GM23338 (cell line): ENCODE results near the gene MAPK1. TPM values are rescaled to one million over a fixed set of nuclear protein-coding genes. Genes with fewer than 3 reads are reported as not detected.

Experiments used
- ATAC-seq: fragments of 200-7000 bp; cut with Tn5 transposase; 3 replicates; pipeline ENCODE4 v1.9.1; 2020
- DNase-seq: peaks from one replicate; pipeline ENCODE4 v3.0.0-alpha.2; 2015; ENCODE audit warnings: low spot score
- H2AFZ ChIP-seq: fragments of 200-600 bp; sonication (generic); 2 replicates; pipeline ENCODE4 v1.8.0; 2016; ENCODE audit warnings: antibody characterized with exemption, mild to moderate bottlenecking, moderate library complexity
- H3F3A ChIP-seq: fragments of 200-600 bp; sonication (generic); replicated peaks from 2 replicates; pipeline ENCODE4 v1.8.0; 2017; ENCODE audit warnings: antibody characterized with exemption, mixed run types, low read depth
- H3K27ac ChIP-seq: fragments of 200-600 bp; sonication (generic); 2 replicates; pipeline ENCODE4 v1.6.1; 2016; ENCODE audit warnings: low read depth
- H3K27me3 ChIP-seq: fragments of 200-600 bp; sonication (generic); 2 replicates; pipeline ENCODE4 v1.8.0; 2016; ENCODE audit warnings: mild to moderate bottlenecking, mixed run types, moderate library complexity; ENCODE audit not compliant: insufficient read depth
- H3K36me3 ChIP-seq: fragments of 200-600 bp; sonication (generic); 2 replicates; pipeline ENCODE4 v1.8.0; 2016; ENCODE audit warnings: mild to moderate bottlenecking; ENCODE audit not compliant: insufficient read depth
- H3K4me1 ChIP-seq: fragments of 200-600 bp; sonication (generic); 2 replicates; pipeline ENCODE4 v1.8.0; 2016; ENCODE audit warnings: mild to moderate bottlenecking, moderate library complexity; ENCODE audit not compliant: insufficient read depth
- H3K4me2 ChIP-seq: fragments of 200-600 bp; sonication (generic); 2 replicates; pipeline ENCODE4 v1.7.1; 2017; ENCODE audit warnings: mixed run types
- H3K4me3 ChIP-seq: fragments of 200-600 bp; sonication (generic); 2 replicates; pipeline ENCODE4 v1.6.1; 2016; ENCODE audit warnings: mixed run types
- H3K79me2 ChIP-seq: fragments of 200-600 bp; sonication (generic); replicated peaks from 2 replicates; pipeline ENCODE4 v1.8.0; 2017; ENCODE audit warnings: mild to moderate bottlenecking; ENCODE audit not compliant: insufficient read depth
- H3K9me2 ChIP-seq: fragments of 200-600 bp; sonication (generic); 2 replicates; pipeline ENCODE4 v1.8.0; 2017; ENCODE audit not compliant: insufficient read depth
- H4K20me1 ChIP-seq: fragments of 200-600 bp; sonication (generic); replicated peaks from 2 replicates; pipeline ENCODE4 v1.8.0; 2017; ENCODE audit warnings: mild to moderate bottlenecking; ENCODE audit not compliant: insufficient read depth
- H3K27ac Mint-ChIP-seq: 2 replicates; pipeline ENCODE4 v1.8.0; 2020; ENCODE audit warnings: inconsistent platforms, mild to moderate bottlenecking, moderate library complexity, mixed read lengths
- H3K27me3 Mint-ChIP-seq: 3 replicates; pipeline ENCODE4 v1.8.0; 2022; ENCODE audit warnings: low read depth, mild to moderate bottlenecking, moderate library complexity, mixed read lengths, inconsistent platforms; ENCODE audit not compliant: insufficient read depth, poor library complexity
- H3K36me3 Mint-ChIP-seq: 3 replicates; pipeline ENCODE4 v1.8.0; 2021; ENCODE audit warnings: low read depth, mild to moderate bottlenecking, inconsistent platforms, moderate library complexity, mixed read lengths
- H3K4me1 Mint-ChIP-seq: 3 replicates; pipeline ENCODE4 v1.8.0; 2020; ENCODE audit warnings: mild to moderate bottlenecking, inconsistent platforms, mixed read lengths
- H3K4me3 Mint-ChIP-seq: 3 replicates; pipeline ENCODE4 v1.8.0; 2021; ENCODE audit warnings: moderate library complexity, mild to moderate bottlenecking, inconsistent platforms, mixed read lengths
- H3K9me3 Mint-ChIP-seq: 3 replicates; pipeline ENCODE4 v1.8.0; 2020; ENCODE audit warnings: moderate library complexity, mild to moderate bottlenecking, inconsistent platforms, mixed read lengths
- CREB1 ChIP-seq: fragments of 250-450 bp; sonication (Bioruptor Pico); IDR thresholded peaks from 2 replicates; pipeline ENCODE4 v1.5.0; 2020; ENCODE audit warnings: low read depth, mild to moderate bottlenecking, moderate library complexity
- EZH2phosphoT487 ChIP-seq: fragments of 200-600 bp; sonication (generic); IDR thresholded peaks from one replicate; pipeline ENCODE4 v1.8.1; 2018; ENCODE audit warnings: antibody characterized with exemption; ENCODE audit not compliant: unreplicated experiment
- JUNB ChIP-seq: IDR thresholded peaks from one replicate; pipeline ENCODE4 v1.6.1; 2016; ENCODE audit warnings: antibody characterized with exemption; ENCODE audit not compliant: unreplicated experiment
- NANOG ChIP-seq: IDR thresholded peaks from 2 replicates; pipeline ENCODE4 v1.6.1; 2016; ENCODE audit warnings: antibody characterized with exemption, borderline replicate concordance
- POLR2AphosphoS5 ChIP-seq: IDR thresholded peaks from 2 replicates; pipeline ENCODE4 v1.6.1; 2016; ENCODE audit warnings: antibody characterized with exemption, low read depth
- STAT1 ChIP-seq: IDR thresholded peaks from one replicate; pipeline ENCODE4 v1.6.1; 2016; ENCODE audit warnings: antibody characterized with exemption; ENCODE audit not compliant: unreplicated experiment
- polyA plus RNA-seq: library from polyadenylated mRNA; unstranded; fragments of >200 nt; fragmentation: Nextera tagmentation; extraction: Ambion mirVana; gene quantifications from 2 replicates; pipeline ENCODE4 v1.2.1, GENCODE V29; 2016
- total RNA-seq: library from RNA; depleted of rRNA; stranded (reverse); fragments of >200 nt; shearing (Covaris generic); gene quantifications from 2 replicates; pipeline ENCODE4 v1.2.3, GENCODE V29; 2014
- TF ChIP-seq, protein P1 (sequence below): fragments of 250-450 bp; sonication (Bioruptor Pico); IDR thresholded peaks from 2 replicates; pipeline ENCODE4 v1.5.0; 2020; ENCODE audit warnings: mild to moderate bottlenecking, moderate library complexity
- TF ChIP-seq, protein P2 (sequence below), 2 experiments: fragments of 200-600 bp in 1 of 2; sonication (generic) in 1 of 2; conservative IDR thresholded peaks; 2 replicates each; pipeline versions ENCODE4 v1.5.1 to v1.6.1; 2016 to 2017; ENCODE audit warnings: antibody characterized with exemption in 2 of 2, low read depth in 2 of 2, mild to moderate bottlenecking in 2 of 2, moderate library complexity in 1 of 2
- TF ChIP-seq, protein P3 (sequence below): IDR thresholded peaks from one replicate; pipeline ENCODE4 v1.6.1; 2018; ENCODE audit warnings: antibody characterized with exemption; ENCODE audit not compliant: unreplicated experiment

The MAPK1 gene
- total and polyA plus RNA-seq, 2 experiments from 2014 or later = 17.4 to 77.5 TPM

DNA sequence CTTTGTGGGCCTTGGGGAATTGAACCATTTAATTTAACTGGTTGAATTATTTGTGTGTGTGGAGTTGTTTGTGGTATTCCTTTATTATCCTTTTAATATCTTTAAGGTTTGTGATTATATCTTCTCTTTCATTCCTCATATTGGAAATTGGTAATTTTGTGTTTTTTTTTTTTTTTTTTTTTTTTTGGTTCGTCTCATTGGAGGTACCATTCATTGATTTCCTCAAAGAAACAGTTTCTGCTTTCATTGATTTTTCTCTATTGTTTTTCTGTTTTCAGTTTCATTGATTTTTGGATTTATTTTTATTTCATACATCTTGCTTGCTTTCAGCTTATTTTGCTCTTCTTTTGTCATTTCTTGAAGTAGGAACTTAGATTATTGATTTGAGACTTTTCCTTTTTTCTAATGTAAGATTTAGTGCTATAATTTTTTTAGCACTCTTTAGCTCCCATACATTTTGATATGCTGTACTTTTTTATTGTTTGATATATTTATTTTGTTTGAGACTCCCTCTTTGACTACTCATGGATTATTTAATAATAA, 31.0 kb upstream of the MAPK1 start (continued):
- TF ChIP-seq, protein P1, sequence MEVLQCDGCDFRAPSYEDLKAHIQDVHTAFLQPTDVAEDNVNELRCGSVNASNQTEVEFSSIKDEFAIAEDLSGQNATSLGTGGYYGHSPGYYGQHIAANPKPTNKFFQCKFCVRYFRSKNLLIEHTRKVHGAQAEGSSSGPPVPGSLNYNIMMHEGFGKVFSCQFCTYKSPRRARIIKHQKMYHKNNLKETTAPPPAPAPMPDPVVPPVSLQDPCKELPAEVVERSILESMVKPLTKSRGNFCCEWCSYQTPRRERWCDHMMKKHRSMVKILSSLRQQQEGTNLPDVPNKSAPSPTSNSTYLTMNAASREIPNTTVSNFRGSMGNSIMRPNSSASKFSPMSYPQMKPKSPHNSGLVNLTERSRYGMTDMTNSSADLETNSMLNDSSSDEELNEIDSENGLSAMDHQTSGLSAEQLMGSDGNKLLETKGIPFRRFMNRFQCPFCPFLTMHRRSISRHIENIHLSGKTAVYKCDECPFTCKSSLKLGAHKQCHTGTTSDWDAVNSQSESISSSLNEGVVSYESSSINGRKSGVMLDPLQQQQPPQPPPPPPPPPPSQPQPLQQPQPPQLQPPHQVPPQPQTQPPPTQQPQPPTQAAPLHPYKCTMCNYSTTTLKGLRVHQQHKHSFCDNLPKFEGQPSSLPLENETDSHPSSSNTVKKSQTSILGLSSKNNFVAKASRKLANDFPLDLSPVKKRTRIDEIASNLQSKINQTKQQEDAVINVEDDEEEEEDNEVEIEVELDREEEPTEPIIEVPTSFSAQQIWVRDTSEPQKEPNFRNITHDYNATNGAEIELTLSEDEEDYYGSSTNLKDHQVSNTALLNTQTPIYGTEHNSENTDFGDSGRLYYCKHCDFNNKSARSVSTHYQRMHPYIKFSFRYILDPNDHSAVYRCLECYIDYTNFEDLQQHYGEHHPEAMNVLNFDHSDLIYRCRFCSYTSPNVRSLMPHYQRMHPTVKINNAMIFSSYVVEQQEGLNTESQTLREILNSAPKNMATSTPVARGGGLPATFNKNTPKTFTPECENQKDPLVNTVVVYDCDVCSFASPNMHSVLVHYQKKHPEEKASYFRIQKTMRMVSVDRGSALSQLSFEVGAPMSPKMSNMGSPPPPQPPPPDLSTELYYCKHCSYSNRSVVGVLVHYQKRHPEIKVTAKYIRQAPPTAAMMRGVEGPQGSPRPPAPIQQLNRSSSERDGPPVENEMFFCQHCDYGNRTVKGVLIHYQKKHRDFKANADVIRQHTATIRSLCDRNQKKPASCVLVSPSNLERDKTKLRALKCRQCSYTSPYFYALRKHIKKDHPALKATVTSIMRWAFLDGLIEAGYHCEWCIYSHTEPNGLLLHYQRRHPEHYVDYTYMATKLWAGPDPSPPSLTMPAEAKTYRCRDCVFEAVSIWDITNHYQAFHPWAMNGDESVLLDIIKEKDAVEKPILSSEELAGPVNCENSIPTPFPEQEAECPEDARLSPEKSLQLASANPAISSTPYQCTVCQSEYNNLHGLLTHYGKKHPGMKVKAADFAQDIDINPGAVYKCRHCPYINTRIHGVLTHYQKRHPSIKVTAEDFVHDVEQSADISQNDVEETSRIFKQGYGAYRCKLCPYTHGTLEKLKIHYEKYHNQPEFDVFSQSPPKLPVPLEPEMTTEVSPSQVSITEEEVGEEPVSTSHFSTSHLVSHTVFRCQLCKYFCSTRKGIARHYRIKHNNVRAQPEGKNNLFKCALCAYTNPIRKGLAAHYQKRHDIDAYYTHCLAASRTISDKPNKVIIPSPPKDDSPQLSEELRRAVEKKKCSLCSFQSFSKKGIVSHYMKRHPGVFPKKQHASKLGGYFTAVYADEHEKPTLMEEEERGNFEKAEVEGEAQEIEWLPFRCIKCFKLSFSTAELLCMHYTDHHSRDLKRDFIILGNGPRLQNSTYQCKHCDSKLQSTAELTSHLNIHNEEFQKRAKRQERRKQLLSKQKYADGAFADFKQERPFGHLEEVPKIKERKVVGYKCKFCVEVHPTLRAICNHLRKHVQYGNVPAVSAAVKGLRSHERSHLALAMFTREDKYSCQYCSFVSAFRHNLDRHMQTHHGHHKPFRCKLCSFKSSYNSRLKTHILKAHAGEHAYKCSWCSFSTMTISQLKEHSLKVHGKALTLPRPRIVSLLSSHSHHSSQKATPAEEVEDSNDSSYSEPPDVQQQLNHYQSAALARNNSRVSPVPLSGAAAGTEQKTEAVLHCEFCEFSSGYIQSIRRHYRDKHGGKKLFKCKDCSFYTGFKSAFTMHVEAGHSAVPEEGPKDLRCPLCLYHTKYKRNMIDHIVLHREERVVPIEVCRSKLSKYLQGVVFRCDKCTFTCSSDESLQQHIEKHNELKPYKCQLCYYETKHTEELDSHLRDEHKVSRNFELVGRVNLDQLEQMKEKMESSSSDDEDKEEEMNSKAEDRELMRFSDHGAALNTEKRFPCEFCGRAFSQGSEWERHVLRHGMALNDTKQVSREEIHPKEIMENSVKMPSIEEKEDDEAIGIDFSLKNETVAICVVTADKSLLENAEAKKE (CRISPR knock-in tag) = no peak
- no peak for TF ChIP-seq JUNB
- TF ChIP-seq EZH2phosphoT487 = no peak
- TF ChIP-seq, protein P2, sequence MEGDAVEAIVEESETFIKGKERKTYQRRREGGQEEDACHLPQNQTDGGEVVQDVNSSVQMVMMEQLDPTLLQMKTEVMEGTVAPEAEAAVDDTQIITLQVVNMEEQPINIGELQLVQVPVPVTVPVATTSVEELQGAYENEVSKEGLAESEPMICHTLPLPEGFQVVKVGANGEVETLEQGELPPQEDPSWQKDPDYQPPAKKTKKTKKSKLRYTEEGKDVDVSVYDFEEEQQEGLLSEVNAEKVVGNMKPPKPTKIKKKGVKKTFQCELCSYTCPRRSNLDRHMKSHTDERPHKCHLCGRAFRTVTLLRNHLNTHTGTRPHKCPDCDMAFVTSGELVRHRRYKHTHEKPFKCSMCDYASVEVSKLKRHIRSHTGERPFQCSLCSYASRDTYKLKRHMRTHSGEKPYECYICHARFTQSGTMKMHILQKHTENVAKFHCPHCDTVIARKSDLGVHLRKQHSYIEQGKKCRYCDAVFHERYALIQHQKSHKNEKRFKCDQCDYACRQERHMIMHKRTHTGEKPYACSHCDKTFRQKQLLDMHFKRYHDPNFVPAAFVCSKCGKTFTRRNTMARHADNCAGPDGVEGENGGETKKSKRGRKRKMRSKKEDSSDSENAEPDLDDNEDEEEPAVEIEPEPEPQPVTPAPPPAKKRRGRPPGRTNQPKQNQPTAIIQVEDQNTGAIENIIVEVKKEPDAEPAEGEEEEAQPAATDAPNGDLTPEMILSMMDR (conservative IDR thresholded peaks at IDR 0.05; ENCODE audit: low read depth in 2 of 2) = no peak
- no peak for TF ChIP-seq CREB1

DNA sequence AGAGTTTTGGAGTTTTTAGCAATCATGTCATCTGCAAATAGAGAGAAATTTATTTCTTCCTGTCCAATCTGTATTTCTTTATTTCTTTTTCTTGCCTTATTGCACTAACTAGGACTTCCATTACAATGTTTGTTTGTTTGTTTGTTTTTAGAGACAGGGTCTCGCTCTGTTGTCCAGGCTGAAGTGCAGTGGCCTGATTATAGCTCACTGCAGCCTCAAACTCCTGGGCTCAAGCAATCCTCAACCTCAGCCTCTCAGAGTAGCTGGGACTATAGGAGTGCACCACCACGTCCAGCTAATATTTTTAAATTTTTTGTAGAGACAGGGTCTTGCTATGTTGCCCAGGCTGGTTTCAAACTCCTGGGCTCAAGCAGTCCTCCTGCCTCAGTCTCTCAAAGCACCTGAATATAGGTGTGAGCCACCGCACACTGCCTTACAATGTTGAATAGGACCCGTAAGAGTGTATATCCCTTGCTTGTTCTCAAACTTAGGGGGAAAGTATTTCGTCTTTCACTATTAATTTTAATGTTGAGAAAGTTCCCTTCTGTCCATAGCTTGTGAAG, 29.6 kb upstream of the MAPK1 start:
- no peaks in the 10 kb centered on the region for H3K79me2 ChIP-seq
- Mint-ChIP-seq H3K27ac (no peak overlapping the region), H3K4me3 (no peak overlapping the region), H3K36me3 (no peaks in the 10 kb centered on the region), H3K27me3 (peaks cover 2% of the 10 kb centered on the region), H3K4me1 (no peaks in the 10 kb centered on the region), H3K9me3 (no peaks in the 10 kb centered on the region)
- H3F3A ChIP-seq = no peaks in the 10 kb centered on the region
- no peak overlapping the region for H2AFZ ChIP-seq
- H3K36me3 ChIP-seq = no peaks in the 10 kb centered on the region
- H3K27ac ChIP-seq = no peak overlapping the region
- no peak overlapping the region for H3K4me3 ChIP-seq
- no peaks in the 10 kb centered on the region for H3K9me2 ChIP-seq
- H3K4me2 ChIP-seq = no peak overlapping the region
- no peaks in the 10 kb centered on the region for H3K4me1 ChIP-seq
- H3K27me3 ChIP-seq = no peaks in the 10 kb centered on the region
- ATAC-seq (no peak), DNase-seq (no peak)
- no peaks in the 10 kb centered on the region for H4K20me1 ChIP-seq
- TF ChIP-seq STAT1 (no peak), NANOG (no peak), CREB1 (no peak), POLR2AphosphoS5 (no peak), JUNB (no peak)
- TF ChIP-seq, protein P2 (conservative IDR thresholded peaks at IDR 0.05; ENCODE audit: low read depth in 2 of 2) = no peak
- TF ChIP-seq, protein P3, sequence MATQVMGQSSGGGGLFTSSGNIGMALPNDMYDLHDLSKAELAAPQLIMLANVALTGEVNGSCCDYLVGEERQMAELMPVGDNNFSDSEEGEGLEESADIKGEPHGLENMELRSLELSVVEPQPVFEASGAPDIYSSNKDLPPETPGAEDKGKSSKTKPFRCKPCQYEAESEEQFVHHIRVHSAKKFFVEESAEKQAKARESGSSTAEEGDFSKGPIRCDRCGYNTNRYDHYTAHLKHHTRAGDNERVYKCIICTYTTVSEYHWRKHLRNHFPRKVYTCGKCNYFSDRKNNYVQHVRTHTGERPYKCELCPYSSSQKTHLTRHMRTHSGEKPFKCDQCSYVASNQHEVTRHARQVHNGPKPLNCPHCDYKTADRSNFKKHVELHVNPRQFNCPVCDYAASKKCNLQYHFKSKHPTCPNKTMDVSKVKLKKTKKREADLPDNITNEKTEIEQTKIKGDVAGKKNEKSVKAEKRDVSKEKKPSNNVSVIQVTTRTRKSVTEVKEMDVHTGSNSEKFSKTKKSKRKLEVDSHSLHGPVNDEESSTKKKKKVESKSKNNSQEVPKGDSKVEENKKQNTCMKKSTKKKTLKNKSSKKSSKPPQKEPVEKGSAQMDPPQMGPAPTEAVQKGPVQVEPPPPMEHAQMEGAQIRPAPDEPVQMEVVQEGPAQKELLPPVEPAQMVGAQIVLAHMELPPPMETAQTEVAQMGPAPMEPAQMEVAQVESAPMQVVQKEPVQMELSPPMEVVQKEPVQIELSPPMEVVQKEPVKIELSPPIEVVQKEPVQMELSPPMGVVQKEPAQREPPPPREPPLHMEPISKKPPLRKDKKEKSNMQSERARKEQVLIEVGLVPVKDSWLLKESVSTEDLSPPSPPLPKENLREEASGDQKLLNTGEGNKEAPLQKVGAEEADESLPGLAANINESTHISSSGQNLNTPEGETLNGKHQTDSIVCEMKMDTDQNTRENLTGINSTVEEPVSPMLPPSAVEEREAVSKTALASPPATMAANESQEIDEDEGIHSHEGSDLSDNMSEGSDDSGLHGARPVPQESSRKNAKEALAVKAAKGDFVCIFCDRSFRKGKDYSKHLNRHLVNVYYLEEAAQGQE = no peak
